ENCODE measurements around the gene SLC35G3.
"Not testable (repeated sequence)": the region's sequence is repeated elsewhere in the genome, so short reads cannot be mapped to it uniquely, and the experiment has no call there.

The SLC35G3 gene

DNA sequence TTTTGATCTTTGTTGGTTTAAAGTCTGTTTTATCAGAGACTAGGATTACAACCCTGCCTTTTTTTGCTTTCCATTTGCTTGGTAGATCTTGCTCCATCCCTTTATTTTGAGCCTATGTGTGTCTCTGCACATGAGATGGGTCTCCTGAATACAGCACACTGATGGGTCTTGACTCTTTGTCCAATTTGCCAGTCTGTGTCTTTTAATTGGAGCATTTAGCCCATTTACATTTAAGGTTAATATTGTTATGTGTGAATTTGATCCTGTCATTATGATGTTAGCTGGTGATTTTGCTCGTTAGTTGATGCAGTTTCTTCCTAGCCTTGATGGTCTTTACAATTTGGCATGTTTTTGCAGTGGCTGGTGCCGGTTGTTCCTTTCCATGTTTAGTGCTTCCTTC, 8.4 kb upstream of the SLC35G3 start:
- DNase-seq = not testable (repeated sequence)

DNA sequence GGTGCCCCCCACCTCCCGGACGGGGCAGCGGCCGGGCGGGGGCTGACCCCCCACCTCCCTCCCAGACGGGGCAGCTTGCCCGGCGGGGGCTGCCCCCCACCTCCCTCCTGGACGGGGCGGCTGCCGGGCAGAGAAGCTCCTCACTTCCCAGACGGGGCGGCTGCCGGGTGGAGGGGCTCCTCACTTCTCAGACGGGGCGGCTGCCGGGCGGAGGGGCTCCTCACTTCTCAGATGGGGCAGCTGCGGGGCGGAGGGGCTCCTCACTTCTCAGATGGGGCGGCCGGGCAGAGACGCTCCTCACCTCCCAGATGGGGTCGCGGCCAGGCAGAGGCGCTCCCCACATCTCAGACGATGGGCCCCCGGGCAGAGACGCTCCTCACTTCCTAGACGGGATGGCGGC, 869 bp upstream of the SLC35G3 start:
- not testable (repeated sequence) for DNase-seq

DNA sequence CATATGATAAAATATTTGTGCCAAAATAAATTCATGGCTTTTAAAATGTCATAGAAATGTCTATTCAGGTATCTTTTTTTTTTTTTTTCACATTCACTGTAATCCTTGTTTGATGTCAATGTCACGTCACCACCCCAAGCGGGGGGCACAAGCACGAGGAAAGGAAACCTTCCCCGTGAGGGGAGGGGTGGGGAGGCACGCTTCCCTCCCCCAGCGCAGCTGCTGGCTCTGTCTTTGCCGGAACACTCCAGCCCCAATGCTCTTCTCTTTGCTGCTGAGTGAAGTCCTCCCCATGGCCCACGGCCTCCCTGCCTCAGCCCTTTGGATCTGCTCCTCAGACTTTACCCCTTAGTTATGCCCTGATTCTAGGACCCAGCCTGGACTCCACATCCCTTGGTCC, 1.5 kb downstream of the SLC35G3 start:
- no peak for DNase-seq

DNA sequence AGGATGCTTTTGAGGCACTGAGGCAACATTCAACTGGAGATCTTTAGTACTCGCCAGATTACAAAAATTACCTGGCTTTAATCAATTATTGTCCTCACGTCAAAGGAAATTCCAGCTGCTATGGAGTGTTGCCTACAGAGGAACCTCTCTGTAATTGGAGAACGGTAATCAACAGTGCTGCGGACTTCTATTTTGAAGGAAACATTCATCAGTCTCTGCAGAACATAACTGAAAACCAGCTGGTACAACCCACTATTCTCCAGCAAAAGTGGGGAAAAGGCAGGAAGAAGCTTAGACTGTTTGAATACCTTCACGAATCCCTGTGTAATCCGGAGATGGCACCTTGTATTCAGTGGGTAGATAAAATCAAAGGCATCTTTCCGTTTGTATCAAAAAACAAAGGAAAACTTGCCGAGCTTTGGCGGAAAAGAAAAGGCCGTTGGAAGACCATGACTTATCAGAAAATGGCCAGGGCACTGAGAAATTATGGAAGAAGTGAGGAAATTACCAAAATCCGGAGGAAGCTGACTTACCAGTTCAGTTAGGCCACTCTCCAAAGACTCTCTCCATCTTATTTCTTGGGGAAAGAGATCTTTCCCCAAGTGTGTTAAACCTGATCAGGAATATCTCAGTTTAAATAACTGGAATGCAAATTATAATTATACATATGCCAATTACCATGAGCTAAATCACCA, 3.0 kb downstream of the SLC35G3 start:
- DNase-seq = no peak

DNA sequence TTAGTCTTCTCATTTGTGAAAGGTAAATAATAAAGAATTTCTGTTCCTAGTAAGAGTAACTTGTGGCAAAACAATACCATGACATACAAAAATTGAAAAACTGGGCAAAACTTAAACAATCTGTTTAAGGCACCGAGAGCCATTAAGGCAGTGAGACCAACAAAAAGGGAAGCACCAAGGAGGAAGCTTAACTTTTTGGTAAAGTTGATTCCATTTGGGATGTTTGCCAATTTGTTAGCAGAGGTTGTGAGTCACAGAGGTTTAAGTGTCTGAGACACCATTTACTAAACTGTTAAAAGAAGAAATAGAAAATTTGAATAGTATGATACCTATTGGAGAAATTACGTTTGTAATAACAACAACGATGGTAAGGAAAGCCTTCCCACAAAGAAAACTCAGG, 4.9 kb downstream of the SLC35G3 start:
- no peak for DNase-seq

DNA sequence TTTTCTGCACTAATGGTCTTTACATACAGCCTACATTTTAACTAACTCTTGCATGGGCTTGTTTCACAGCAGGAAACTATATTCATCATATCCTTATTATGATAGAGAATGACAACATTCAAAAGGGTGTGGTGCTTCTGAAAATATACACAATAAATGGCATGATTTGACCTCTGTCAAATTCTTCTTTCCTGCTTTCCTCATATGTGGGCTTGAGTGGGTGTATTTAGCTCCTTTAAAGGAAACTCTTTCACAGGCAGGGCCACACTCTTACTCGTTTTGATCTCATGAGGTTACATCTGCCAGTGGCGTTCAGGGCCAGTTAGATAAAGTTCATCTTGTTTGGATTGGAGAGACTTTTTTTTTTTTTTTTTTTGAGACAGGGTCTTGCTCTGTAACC, 6.1 kb downstream of the SLC35G3 start:
- no peak for DNase-seq

DNA sequence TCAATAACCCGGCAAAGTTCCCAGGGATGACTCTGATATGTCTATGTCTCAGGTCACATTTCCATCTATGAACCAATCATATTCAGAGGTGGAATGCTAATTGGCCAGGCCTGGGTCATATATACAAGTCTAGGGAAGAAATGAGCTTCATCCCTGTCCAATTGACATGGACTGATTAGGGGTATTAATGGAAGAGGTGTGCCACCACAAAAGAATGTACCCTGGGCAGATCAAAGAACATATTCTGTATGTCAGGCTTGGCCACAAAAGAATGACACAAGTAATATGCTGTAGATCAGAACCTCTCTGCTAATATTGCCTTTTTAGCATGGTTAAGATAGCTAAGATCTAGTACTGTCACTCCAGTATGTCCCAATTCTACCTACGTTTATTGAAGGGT, 6.7 kb downstream of the SLC35G3 start:
- no peak for DNase-seq

DNA sequence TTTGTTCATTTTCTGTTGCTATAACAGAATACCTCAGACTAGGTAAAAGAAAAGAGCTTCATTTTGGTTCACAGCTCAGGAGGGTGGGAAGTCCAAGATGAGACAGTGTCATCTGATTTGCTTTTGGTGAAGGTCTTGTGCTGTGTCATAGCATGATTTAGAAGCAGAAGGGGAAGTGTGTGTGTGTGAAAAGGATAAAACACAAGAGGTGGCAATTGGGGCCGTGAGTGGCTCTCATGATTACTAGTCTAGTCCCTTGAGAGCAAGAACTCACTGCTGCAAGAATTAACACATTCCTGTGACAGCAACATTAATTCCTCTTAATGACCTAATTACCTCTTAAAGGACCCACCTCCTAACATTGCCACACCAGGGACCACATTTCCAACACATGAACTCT, 8.3 kb downstream of the SLC35G3 start:
- DNase-seq = no peak

DNA sequence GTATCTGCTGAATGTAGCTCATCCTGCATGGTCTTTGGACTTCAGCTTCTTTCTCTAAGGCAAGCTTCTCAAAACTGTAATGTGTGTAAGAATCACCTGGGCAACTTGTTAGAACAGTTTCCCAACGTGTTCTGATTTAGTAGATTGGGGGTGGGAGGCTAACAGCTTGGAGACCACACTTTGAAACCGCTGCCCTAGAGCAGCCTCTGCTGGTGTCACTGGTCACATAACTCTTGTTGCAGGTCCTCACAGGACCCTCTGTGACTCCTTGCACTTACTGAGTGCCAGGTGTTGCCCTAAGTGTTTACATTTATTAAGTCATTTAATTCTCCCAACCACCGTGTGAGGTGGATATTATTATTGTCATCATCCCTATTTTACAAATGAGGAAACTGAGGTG, 9.9 kb downstream of the SLC35G3 start:
- DNase-seq = no peak

DNA sequence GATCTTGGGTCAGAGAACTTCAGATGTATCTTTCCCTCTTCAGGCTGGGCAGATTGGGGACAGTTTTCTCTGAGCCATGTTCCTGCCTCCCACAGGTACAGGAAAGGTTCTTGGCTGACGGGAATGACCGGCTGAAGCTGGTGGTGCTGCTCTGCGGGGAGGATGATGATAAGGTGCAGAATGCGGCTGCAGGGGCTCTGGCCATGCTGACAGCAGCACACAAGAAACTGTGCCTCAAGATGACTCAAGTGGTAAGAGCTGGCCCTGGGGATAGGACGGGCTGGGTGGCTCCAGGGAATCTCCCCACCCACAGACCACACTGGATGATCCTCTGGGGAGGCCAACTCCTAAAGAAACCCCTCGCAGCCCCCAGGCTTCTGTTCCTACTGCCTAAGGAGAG, 10.9 kb downstream of the SLC35G3 start:
- DNase-seq = no peak

DNA sequence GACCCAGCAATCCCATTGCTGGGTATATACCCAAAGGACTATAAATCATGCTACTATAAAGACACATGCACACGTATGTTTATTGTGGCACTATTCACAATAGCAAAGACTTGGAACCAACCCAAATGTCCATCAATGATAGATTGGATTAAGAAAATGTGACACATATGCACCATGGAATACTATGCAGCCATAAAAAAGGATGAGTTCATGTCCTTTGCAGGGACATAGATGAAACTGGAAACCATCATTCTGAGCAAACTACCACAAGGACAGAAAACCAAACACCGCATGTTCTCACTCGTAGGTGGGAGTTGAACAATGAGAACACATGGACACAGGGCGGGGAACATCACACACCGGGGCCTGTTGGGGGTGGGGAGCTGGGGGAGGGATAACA, 14.8 kb downstream of the SLC35G3 start:
- DNase-seq = not testable (repeated sequence)

DNA sequence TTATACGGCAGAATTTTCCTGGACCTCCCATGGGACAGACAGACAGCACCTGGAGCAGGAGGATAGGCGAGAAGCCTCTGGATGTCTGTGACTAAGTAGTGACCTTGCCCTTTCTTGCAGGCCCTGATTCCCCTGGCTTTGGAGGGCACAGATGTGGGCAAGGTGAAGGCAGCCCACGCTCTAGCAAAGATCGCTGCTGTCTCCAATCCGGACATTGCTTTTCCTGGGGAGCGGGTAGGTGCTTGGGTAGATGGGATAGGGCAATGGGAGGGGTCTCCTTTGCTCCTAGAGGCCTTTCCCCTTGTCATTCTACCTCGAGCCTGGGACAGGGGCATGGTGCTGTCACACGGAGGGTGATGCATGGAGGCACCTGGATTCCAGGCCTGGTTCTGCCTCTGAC, 17.3 kb downstream of the SLC35G3 start:
- DNase-seq = no peak

DNA sequence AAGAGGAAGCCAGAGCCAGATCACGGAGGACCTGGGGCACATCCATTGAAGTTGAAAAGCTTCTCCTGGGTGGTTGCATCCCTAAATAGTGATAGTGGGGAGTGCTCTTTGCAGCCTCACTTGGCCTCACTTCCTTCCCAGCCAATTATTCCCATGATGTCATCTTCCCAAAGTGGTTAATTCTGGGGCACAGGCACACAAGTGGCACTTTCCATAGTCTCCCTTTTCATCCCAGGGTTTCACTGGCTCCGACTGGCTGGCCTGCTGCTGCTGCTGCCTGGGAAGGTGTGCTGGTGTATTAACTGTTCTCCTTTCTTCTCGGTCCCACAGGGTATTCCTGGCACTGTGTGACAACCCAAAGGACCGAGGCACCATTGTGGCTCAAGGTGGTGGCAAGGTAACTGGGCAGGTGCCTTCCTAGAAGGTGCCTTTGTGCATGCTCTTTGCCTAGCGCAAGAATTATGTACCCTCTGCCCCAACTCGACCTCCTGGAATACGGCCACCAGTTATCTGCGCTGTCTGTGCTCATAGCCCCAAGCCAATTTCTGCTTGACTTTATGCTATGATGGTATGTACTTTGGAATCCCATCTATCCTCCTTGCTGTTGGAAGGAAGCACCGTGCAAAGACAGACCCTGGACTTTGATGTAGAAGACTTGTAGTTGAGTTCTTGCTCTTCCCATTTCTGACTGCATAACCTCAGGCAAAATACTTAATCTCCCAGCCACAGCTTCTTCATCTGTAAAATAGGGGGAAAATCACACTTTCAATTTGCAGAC, 18.4 kb downstream of the SLC35G3 start:
- no peak for DNase-seq

DNA sequence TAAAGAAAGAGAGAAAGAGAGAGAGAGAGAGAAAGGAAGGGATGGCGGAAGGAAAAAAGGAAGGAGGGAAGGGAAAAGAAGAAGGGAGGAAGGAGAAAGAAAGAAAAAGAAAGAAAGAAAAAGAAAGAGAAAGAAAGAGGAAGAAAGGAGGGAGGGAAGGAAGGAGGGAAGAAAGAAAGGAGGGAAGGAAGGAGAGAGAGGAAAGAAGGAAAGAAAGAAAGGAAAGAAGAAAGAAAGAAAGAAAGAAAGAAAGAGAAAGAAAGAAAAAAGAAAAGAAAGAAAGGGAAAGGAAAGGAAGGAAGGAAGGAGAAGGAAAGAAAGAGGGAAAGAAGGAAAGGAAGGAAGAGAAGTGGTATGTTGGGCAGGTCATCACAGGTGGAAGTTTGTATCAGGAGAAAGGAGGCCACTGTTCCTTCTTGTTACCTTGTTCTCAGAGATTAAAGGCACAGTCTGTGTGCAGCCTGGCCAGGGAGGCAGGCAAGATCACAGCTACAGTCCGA, 19.3 kb downstream of the SLC35G3 start:
- DNase-seq = no peak

DNA sequence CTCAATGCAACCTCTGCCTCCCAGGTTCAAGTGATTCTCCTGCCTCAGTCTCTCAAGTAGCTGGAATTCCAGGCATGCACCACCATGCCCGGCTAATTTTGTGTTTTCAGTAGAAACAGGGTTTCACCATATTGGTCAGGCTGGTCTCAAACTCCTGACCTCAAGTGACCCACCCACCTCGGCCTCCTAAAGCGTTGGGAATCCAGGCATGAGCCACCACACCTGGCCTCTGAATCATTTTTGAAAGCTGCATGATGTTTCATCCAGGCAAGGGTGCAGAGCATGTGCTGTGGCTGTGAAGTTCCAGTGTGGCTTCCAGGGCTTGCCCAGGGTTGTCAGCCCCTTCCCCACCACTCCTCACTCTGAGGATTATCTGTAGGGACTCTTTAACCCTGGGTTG, 21.9 kb downstream of the SLC35G3 start:
- DNase-seq = not testable (repeated sequence)

DNA sequence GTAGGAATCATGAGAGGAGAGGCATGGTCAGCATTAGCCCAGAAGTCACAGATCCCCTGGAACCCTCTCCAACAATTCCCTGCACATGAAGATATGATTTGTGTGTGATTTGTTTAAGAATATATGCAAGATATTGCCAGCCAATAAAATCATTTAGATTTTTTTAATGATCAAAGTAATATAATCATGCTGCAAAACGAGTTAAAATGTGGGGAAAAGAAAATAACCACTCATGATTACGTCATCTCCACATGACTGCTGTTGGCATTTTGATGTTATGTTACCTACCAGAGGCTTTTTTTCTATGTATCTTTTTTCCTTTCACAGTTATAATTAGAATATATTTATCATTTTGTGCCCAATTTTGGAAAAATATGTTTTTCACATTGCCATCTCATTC, 22.4 kb downstream of the SLC35G3 start:
- DNase-seq = no peak

DNA sequence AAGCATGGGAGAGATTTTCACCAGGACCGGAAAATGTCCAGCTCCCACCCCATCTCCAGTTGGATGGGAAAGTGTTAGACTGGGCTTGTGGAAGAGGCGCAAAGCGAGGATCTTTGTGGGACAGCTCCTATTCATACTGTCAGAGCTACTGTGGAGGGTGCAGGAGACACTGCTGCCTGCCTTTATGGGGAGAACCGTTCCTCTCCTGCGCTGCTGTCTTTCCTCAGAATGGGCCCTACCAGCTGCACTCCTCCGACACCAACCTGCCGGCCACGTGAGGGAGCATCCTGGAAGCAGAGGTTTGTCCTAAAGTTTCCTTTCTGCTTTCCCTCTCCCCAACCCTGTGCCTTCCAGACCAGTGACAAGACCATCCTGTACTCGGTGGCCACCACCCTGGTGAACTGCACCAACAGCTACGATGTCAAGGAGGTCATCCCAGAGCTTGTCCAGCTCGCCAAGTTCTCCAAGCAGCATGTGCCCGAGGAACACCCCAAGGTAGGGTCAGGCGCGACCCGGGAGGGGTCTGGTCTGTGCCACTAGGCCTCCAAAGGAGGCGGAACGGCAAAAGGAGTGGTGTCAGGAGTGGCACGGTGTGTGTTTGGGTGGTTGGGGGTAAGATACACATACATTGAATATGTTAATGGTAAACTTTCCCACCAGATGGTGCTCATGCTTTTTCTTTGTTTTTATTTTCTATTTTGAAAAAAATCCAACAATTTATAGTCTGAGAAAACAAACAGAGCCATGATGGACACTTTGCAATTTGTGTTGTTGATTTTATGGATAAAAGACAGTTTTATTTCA, 23.0 kb downstream of the SLC35G3 start:
- no peak for DNase-seq

DNA sequence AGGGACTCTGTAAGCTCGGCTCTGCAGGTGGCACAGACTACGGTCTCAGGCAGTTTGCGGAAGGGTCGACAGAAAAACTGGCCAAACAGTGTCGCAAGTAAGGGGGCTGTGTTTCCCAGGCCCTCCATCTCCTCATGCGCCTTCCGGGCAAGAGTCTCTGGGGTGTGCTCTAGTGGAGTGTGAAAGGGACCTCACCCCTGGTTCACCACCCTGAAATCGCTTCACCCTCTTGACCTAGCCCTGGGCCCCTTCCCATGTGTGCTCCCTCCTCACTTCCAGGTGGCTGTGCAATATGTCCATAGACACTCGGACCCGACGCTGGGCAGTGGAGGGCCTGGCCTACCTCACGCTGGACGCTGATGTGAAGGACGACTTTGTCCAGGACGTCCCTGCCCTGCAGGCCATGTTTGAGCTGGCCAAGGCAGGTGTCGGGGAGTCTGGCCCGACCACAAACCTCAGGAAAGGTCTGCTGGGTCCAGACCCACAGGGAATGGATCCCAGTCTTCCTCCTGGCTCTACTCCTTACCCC, 24.3 kb downstream of the SLC35G3 start:
- DNase-seq = no peak

DNA sequence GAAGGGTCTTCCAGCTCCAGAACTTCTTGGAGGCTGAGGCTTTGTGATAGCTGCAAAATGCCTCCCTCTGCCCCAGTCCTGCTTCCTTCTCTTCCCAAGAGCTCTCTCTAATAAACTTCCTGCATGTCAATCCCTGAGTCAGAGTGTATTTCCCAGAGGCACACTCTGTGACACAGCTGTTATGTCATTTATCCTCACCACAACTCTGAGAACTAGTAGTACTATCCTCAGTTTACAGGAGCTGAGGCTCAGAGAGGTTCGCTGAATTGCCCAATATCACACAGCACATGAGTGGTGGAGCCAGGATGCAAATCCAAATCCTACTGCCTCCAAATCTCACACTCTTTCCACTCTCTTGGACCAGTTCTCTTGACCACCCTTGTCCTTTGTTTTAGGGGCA, 26.5 kb downstream of the SLC35G3 start:
- DNase-seq = no peak

DNA sequence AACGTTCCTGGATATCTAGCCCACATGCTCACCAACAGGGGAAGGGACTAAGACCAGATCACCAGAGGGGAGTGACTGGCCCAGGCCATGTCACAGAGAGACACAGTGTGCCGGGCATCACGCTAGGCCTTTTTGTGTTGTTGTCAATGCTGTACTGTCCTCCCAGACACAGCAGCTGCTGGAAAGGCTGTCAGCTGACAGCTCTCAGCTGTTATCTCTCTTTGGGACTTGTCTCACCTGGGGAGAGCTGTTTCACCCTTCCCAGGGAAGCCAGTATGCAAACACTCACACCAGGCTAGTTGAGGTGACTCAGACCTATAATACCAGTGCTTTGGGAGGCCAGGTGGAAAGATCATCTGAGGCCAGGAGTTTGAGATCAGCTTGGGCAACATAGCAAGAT, 27.1 kb downstream of the SLC35G3 start:
- DNase-seq = no peak

DNA sequence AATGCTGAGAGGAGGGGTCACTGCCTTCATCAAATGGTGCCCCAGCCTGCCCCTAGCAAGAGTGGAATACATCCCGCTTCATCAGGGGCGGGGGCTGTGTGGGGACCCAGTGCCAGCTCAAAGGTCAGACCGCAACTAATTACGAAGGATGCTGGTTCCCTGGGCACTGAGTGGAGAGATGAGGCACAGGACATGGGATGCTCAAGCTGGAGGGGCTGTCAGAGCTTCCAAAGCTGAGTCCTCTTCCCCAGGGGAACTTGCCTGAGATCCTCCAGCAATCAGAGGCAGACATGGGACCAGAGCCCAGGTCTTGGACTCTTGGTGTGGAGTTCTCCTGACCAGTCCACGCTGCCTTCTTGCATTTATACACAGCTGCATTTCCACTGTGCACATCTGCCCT, 27.7 kb downstream of the SLC35G3 start:
- no peak for DNase-seq

DNA sequence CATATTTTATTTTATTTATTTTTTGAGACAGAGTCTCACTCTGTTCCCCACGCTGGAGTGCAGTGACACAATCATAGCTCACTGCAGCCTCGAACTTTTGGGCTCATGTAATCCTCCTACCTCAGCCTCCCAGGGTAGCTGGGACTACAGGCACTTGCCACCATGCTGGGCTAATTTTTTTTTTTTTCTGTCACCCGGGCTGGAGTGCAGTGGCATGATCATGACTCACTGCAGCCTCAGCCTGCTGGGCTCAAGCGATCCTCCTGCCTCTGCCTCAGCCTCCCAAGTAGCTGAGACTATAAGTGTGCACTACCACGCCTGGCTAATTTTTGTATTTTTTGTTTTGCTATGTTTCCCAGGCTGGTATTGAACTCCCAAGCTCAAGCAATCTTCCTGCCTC, 29.5 kb downstream of the SLC35G3 start:
- DNase-seq = no peak

DNA sequence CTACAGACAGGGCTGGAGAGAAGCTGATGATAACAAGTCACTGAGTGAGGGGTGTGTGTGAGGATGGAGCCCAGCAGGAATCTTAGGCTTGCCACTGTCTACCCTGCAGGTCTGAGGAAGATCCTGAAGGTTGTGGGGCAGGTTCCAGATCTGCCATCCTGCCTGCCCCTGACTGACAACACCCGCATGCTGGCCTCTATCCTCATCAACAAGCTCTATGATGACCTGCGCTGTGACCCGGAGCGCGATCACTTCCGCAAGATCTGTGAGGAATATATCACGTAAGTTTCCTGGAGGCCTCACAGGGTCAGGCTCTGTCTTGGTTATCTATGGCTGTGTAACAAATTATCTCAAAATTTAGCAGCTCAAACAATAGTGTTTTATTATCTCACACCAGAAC, 30.3 kb downstream of the SLC35G3 start:
- DNase-seq = no peak

All from activated T-cell treated with anti-CD3 and anti-CD28 coated beads for 4 hours (primary cell).